ENCODE measurements around the gene MUC3A. TPM values are rescaled to one million over a fixed set of nuclear protein-coding genes. Genes with fewer than 3 reads are reported as not detected.

The MUC3A gene
- total and polyA plus RNA-seq, 2 of the 4 experiments (the other 2 are of a cell fraction), result 0.05 TPM; not detected in 1

- intact Hi-C loops (cut with micrococcal nuclease), result no loop called here
- dilution Hi-C loops (cut with HindIII; ENCODE audit: low sequenced_read_pairs, unreplicated experiment), result no loop called here
- Histone ChIP-seq H2BK120ac (ENCODE audit: low read depth, low read length) (no peak overlapping the region), H3K14ac (replicated peaks; ENCODE audit: low read depth, low read length) (no peak overlapping the region), H4K91ac (ENCODE audit: insufficient read depth, low read depth, low read length) (no peak overlapping the region), H2BK15ac (ENCODE audit: low read depth, low read length) (no peak overlapping the region), H4K5ac (ENCODE audit: low read depth, low read length) (no peak overlapping the region), H3K36me3 (ENCODE audit: control insufficient read depth, insufficient read depth, low read length) (no peaks in the 10 kb centered on the region), H3K56ac (ENCODE audit: extremely low read depth, insufficient read depth, low read length) (no peak overlapping the region), H3K9me3 (ENCODE audit: control insufficient read depth, insufficient read depth, low read length) (peaks cover 8% of the 10 kb centered on the region), H3K4me3 (ENCODE audit: insufficient read depth, low read depth, low read length) (no peak overlapping the region), H2AK5ac (ENCODE audit: low read depth, low read length) (no peak overlapping the region), H3K27ac (ENCODE audit: insufficient read depth, low read length) (no peak overlapping the region), H3K4me2 (ENCODE audit: low read depth, low read length) (no peak overlapping the region), H3K4ac (ENCODE audit: low read depth, low read length) (no peak overlapping the region), H2AFZ (replicated peaks; ENCODE audit: low read length, poor library complexity) (no peak overlapping the region), H2BK5ac (ENCODE audit: low read depth, low read length, poor library complexity, severe bottlenecking) (no peak overlapping the region), H2BK20ac (ENCODE audit: low read depth, low read length) (no peak overlapping the region), H3K9ac (ENCODE audit: low read depth, low read length) (no peak overlapping the region), H3K23ac (ENCODE audit: low read depth, low read length) (no peak overlapping the region), H3K79me1 (ENCODE audit: low read depth in 1 of 2, low read length in 2 of 2) (no peaks in the 10 kb centered on the region), H2AK9ac (replicated peaks; ENCODE audit: low read depth, low read length, poor library complexity) (no peak overlapping the region), H4K8ac (ENCODE audit: low read depth in 2 of 2, low read length in 2 of 2) (no peak overlapping the region), H3K9me1 (ENCODE audit: insufficient read depth, low read length) (no peaks in the 10 kb centered on the region), H3K27me3 (ENCODE audit: control insufficient read depth, insufficient read depth, low read length) (peaks cover 37% of the 10 kb centered on the region), H3K18ac (ENCODE audit: low read depth, low read length) (no peak overlapping the region), H4K20me1 (ENCODE audit: insufficient read depth, low read length) (no peaks in the 10 kb centered on the region; the same call in 1 of the 2 replicates), H3K4me1 (ENCODE audit: control insufficient read depth, insufficient read depth, low read length) (no peaks in the 10 kb centered on the region)
- POLR2A ChIA-PET (ENCODE audit: unreplicated experiment), result no interaction called here
- BruUV-seq (replicated peaks), result no TSS peak
- ATAC-seq (ENCODE audit: low read depth) (no peak), DNase-seq (no peak)
- in situ Hi-C loops (cut with MboI; ENCODE audit: low sequenced_read_pairs), result loop anchor here (25.0 kb wide), 1 partner anchor 491 kb away; no protein-coding TSS in a partner anchor
- WGBS, 2 experiments (ENCODE audit: extremely low coverage in 2 of 2, insufficient read length in 1 of 2), result 40% methylated on average over 2 of the region's 14 CpGs; no CpG with 5 or more reads in 1 of the 2 experiments
- TF ChIP-seq RCOR1 (IDR thresholded peaks at IDR 0.05; ENCODE audit: insufficient replicate concordance, low read length), result no peak
- no peak for TF ChIP-seq NFE2L2 (IDR thresholded peaks at IDR 0.05; ENCODE audit: low read depth, low read length)
- no peak for TF ChIP-seq SMC3 (IDR thresholded peaks at IDR 0.05; ENCODE audit: low read depth, low read length)
- CTCF ChIA-PET, result no interaction called here
Observed at GRCh38 chr7:100971111-100972001, 22.0 kb downstream of the MUC3A start.
